OCI-LY3 (cell line): ENCODE results near the gene PAX6.

ENCODE experiments used
- CTCF ChIP-seq: fragments of 200-600, 300-600 bp; sonication (generic); IDR thresholded peaks from 2 replicates; pipeline ENCODE4 v1.5.1; 2014; ENCODE audit warnings: antibody characterized with exemption, low read length, low read depth
- EZH2phosphoT487 ChIP-seq: fragments of 200-600 bp; shearing (Covaris generic); IDR thresholded peaks from 2 replicates; pipeline ENCODE4 v1.6.1; 2018; ENCODE audit warnings: antibody characterized with exemption, mixed run types, low read depth

- TF ChIP-seq CTCF (no peak), EZH2phosphoT487 (no peak)
These were observed 4.0 kb downstream of the PAX6 start for GRCh38 chr11:31806928-31807798.
